ENCODE data around the gene PI3. TPM values are rescaled to one million over a fixed set of nuclear protein-coding genes. Genes with fewer than 3 reads are reported as not detected.
"Not testable (repeated sequence)": the region's sequence is repeated elsewhere in the genome, so short reads cannot be mapped to it uniquely, and the experiment has no call there.

PI3 gene
- not detected in 3 replicates for total RNA-seq
- long read RNA-seq, result 0 reads

- Mint-ChIP-seq H3K4me1 (ENCODE audit: low read depth) (no peaks in the 10 kb centered on the region), H3K27ac (ENCODE audit: unreplicated experiment) (no peak within 1 kb of the TSS), H3K36me3 (ENCODE audit: low read depth) (no peaks in the 10 kb centered on the region), H3K4me3 (ENCODE audit: unreplicated experiment) (no peak within 1 kb of the TSS), H3K27me3 (ENCODE audit: low read depth) (peaks cover 15% of the 10 kb centered on the region), H3K9me3 (ENCODE audit: low read depth) (peaks cover 6% of the 10 kb centered on the region)
- DNase-seq (ENCODE audit: low spot score), result no peak
- no peak for TF ChIP-seq CTCF (IDR thresholded peaks at IDR 0.05)
Observed at GRCh38 chr20:45174434-45175364, at the start of gene PI3. Gene PI3, plus strand, starts transcription at chr20:45174902. Its CDS starts 21 bp downstream, at chr20:45174923.

GRCh38 chr20:45128099-45128498 is 46.6 kb upstream of the PI3 start:
- no peak overlapping the region for H3K4me3 Mint-ChIP-seq (ENCODE audit: unreplicated experiment)
- no peak overlapping the region for H3K27ac Mint-ChIP-seq (ENCODE audit: unreplicated experiment)
- no peaks in the 10 kb centered on the region for H3K4me1 Mint-ChIP-seq (ENCODE audit: low read depth)
- H3K9me3 Mint-ChIP-seq (ENCODE audit: low read depth), result peaks cover 3% of the 10 kb centered on the region
- no peaks in the 10 kb centered on the region for H3K36me3 Mint-ChIP-seq (ENCODE audit: low read depth)
- TF ChIP-seq CTCF (IDR thresholded peaks at IDR 0.05), result no peak
- DNase-seq (ENCODE audit: low spot score), result no peak
- H3K27me3 Mint-ChIP-seq (ENCODE audit: low read depth), result peaks cover 61% of the 10 kb centered on the region

GRCh38 chr20:45136911-45137310 is 37.8 kb upstream of the PI3 start:
- H3K4me3 Mint-ChIP-seq (ENCODE audit: unreplicated experiment), result no peak overlapping the region
- no peak for DNase-seq (ENCODE audit: low spot score)

GRCh38 chr20:45138561-45139300 is 36.0 kb upstream of the PI3 start:
- Mint-ChIP-seq H3K4me3 (ENCODE audit: unreplicated experiment) (no peak overlapping the region), H3K9me3 (ENCODE audit: low read depth) (no peaks in the 10 kb centered on the region), H3K27ac (ENCODE audit: unreplicated experiment) (no peak overlapping the region), H3K4me1 (ENCODE audit: low read depth) (no peaks in the 10 kb centered on the region), H3K36me3 (ENCODE audit: low read depth) (no peaks in the 10 kb centered on the region), H3K27me3 (ENCODE audit: low read depth) (peaks cover 21% of the 10 kb centered on the region)
- TF ChIP-seq CTCF (IDR thresholded peaks at IDR 0.05), result peak; percentile 68
- no peak for DNase-seq (ENCODE audit: low spot score)

More at GRCh38 chr20:45136911-45137310, 37.8 kb upstream of the PI3 start:
- H3K27me3 Mint-ChIP-seq (ENCODE audit: low read depth), result peaks cover 25% of the 10 kb centered on the region
- no peak overlapping the region for H3K27ac Mint-ChIP-seq (ENCODE audit: unreplicated experiment)
- TF ChIP-seq CTCF (IDR thresholded peaks at IDR 0.05), result no peak
- no peaks in the 10 kb centered on the region for H3K4me1 Mint-ChIP-seq (ENCODE audit: low read depth)
- no peaks in the 10 kb centered on the region for H3K9me3 Mint-ChIP-seq (ENCODE audit: low read depth)
- no peaks in the 10 kb centered on the region for H3K36me3 Mint-ChIP-seq (ENCODE audit: low read depth)

- H3K9me3 Mint-ChIP-seq (ENCODE audit: low read depth); H3K36me3 Mint-ChIP-seq (ENCODE audit: low read depth): not testable (repeated sequence)
Observed at GRCh38 chr20:45139733-45140375, 34.8 kb upstream of the PI3 start.

More at GRCh38 chr20:45139733-45140375, 34.8 kb upstream of the PI3 start:
- peaks cover 23% of the 10 kb centered on the region for H3K27me3 Mint-ChIP-seq (ENCODE audit: low read depth)
- not testable (repeated sequence) for DNase-seq (ENCODE audit: low spot score); H3K4me3 Mint-ChIP-seq (ENCODE audit: unreplicated experiment); H3K27ac Mint-ChIP-seq (ENCODE audit: unreplicated experiment); H3K4me1 Mint-ChIP-seq (ENCODE audit: low read depth)
